Gastroesophageal sphincter (tissue), 4 donors: ENCODE data around the gene IRS4. TPM values are rescaled to one million over a fixed set of nuclear protein-coding genes. Genes with fewer than 3 reads are reported as not detected.

Experiments
- ATAC-seq: fragments of 150-250 bp; one replicate; pipeline ENCODE4 v1.9.1; 2016; ENCODE audit warnings: mild to moderate bottlenecking, moderate library complexity
- H3K27ac ChIP-seq, 4 donors: fragments of 200-600 bp; sonication (generic) in 3 of 4; 1 replicate in 3 of 4; 2 replicates in 1 of 4; pipeline ENCODE4 v1.5.1; 2016 to 2019
- H3K27me3 ChIP-seq: fragments of 200-600 bp; sonication (generic); one replicate; pipeline ENCODE4 v1.5.1; 2019
- H3K36me3 ChIP-seq, 2 donors: fragments of 200-600 bp; sonication (generic); one replicate each; pipeline ENCODE4 v1.5.1; 2019; ENCODE audit warnings: control low read depth in 1 of 2
- H3K4me1 ChIP-seq, 3 donors: fragments of 200-600 bp; sonication (generic); 1 replicate in 2 of 3; 2 replicates in 1 of 3; pipeline ENCODE4 v1.5.1; 2016 to 2019; ENCODE audit warnings: control low read depth in 2 of 3
- H3K4me3 ChIP-seq, 2 donors: fragments of 200-600 bp; sonication (generic); one replicate each; pipeline ENCODE4 v1.5.1; 2019; ENCODE audit warnings: mild to moderate bottlenecking in 1 of 2, moderate library complexity in 1 of 2
- H3K9me3 ChIP-seq, 3 donors: fragments of 200-600 bp; sonication (generic); one replicate each; pipeline ENCODE4 v1.5.1; 2017 to 2019; ENCODE audit warnings: control low read depth in 2 of 3
- EP300 ChIP-seq: sonication (generic); formaldehyde crosslinking; IDR thresholded peaks from one replicate; pipeline ENCODE4 v1.6.1; 2017; ENCODE audit warnings: antibody characterized with exemption, mild to moderate bottlenecking
- POLR2A ChIP-seq, 2 donors: fragments of 450-650 bp; IDR thresholded peaks; one replicate each; pipeline ENCODE4 v1.6.1; 2017; ENCODE audit warnings: antibody characterized with exemption in 2 of 2, mild to moderate bottlenecking in 2 of 2, moderate library complexity in 1 of 2
- POLR2AphosphoS5 ChIP-seq: sonication (generic); formaldehyde crosslinking; IDR thresholded peaks from one replicate; pipeline ENCODE4 v1.6.1; 2017; ENCODE audit warnings: antibody characterized with exemption
- WGBS, 2 donors: methylation state at CpG; one replicate each; pipeline ENCODE4 v1.1.5; 2018; ENCODE audit warnings: low coverage in 1 of 2; 5-methylcytosine and 5-hydroxymethylcytosine counted together
- total RNA-seq, 4 donors: library from RNA; depleted of rRNA; stranded (reverse); fragments of >200 nt; gene quantifications; one replicate each; pipeline ENCODE4 v1.1.0, GENCODE V29; 2016
- TF ChIP-seq, protein P1 (sequence below), 4 experiments: fragments of 200-600 bp in 2 of 4; fragments of 450-650 bp in 2 of 4; sonication (generic) in 1 of 4; IDR thresholded peaks; one replicate each; pipeline ENCODE4 v1.5.1; 2017 to 2019; ENCODE audit warnings: antibody characterized with exemption in 4 of 4, mild to moderate bottlenecking in 2 of 4, moderate library complexity in 2 of 4

IRS4 gene
- total RNA-seq, 4 donors from 2014 or later, result 0.07 to 2.7 (median 0.66) TPM

DNA sequence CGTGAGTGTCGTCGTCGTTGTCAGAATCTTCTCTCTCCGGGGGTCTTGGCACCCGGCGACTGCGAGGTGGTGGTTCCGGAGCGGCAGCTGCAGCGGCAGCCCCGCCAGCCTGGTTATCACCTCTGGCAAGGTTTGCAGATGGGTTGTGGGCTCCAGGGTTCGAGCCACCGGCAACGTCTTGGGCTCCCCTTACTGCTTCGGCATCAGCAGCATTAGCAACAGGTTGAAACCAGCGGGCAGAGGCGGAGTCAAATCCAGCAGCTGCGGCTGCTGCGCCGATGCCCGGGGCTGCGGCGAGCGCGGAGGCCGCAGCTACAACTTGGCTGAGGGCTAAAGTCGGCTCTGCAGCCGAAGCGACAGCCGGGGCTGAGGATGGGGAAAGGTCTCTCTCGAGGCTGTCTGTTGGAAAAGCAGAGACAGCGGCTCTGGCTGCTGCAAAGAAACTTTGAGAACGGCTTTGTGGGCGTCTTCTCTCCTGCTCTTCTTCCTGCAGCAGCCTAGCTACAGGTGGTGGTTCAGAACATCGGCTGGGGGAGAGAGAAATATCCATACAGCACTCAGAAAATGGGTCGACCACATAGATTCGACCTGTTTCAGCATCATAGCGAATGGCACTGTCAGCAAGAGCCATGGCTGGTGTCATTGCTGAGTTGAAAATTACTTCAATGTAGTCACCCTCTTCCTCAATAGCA, 3.6 kb downstream of the IRS4 start:
- no peak for ATAC-seq
- TF ChIP-seq POLR2A (IDR thresholded peaks at IDR 0.05) (no peak), EP300 (no peak), POLR2AphosphoS5 (no peak)
- Histone ChIP-seq H3K4me1 (peaks cover 0 to 31% (median 0%) of the 10 kb centered on the region in 3 donors), H3K4me3 (no peak overlapping the region), H3K27ac (no peak overlapping the region), H3K9me3 (no peaks in the 10 kb centered on the region), H3K36me3 (no peaks in the 10 kb centered on the region), H3K27me3 (peaks cover 63% of the 10 kb centered on the region)
- 41% methylated on average over 4 of the region's 39 CpGs; no CpG with 5 or more reads in 1 of the 2 donors for WGBS, 2 donors

DNA sequence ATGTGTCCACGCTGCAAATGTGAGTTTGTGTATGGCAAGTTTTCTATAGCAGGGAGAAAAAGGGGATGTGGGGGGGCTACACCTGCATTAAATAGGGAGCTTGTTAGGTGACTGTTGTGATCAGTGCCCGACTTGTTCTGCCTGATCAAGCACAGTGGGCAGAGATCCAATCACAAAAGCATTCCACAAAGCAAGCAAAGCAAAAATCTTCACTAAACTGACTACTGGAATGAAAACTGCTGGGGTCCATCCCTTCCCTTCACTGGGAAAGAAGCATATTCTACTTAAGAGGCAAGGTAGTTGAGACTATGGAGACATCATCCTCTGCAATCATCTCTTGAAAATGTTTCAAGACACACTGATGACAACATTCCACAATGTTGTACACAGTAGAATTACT, 5.2 kb downstream of the IRS4 start:
- Histone ChIP-seq H3K4me1 (peaks cover 0 to 18% (median 0%) of the 10 kb centered on the region in 3 donors), H3K27me3 (peaks cover 49% of the 10 kb centered on the region), H3K4me3 (no peak overlapping the region), H3K36me3 (no peaks in the 10 kb centered on the region), H3K27ac (no peak overlapping the region), H3K9me3 (no peaks in the 10 kb centered on the region)
- no peak for ATAC-seq
- no peak for TF ChIP-seq POLR2A (IDR thresholded peaks at IDR 0.05)
- TF ChIP-seq POLR2AphosphoS5, result no peak
- TF ChIP-seq, protein P1, sequence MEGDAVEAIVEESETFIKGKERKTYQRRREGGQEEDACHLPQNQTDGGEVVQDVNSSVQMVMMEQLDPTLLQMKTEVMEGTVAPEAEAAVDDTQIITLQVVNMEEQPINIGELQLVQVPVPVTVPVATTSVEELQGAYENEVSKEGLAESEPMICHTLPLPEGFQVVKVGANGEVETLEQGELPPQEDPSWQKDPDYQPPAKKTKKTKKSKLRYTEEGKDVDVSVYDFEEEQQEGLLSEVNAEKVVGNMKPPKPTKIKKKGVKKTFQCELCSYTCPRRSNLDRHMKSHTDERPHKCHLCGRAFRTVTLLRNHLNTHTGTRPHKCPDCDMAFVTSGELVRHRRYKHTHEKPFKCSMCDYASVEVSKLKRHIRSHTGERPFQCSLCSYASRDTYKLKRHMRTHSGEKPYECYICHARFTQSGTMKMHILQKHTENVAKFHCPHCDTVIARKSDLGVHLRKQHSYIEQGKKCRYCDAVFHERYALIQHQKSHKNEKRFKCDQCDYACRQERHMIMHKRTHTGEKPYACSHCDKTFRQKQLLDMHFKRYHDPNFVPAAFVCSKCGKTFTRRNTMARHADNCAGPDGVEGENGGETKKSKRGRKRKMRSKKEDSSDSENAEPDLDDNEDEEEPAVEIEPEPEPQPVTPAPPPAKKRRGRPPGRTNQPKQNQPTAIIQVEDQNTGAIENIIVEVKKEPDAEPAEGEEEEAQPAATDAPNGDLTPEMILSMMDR (IDR thresholded peaks at IDR 0.05), result no peak
- TF ChIP-seq EP300, result no peak
- 44% methylated on average over 1 of the region's 2 CpGs; no CpG with 5 or more reads in 1 of the 2 donors for WGBS, 2 donors

DNA sequence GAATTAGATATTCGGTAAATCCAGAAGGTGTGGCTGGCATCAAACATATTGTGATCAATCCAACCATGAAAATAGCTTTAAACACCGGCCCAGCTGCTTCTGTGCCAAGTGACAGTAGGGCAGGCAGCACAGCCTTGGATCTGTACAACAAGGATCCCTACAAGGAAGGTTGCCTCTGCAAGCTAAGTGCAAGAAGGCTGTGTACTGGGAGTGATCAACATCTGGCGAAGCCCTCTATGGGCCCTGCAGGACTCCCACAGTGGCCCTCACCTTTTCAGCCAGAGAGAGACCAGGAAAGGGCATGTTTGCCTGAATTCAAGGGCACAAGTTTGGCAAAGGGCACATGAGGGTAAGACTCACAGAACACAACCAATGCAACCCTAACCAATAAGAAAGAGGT, 9.6 kb downstream of the IRS4 start:
- ATAC-seq, result no peak
- H3K27me3 ChIP-seq, result peaks cover 12% of the 10 kb centered on the region
- H3K4me3 ChIP-seq, result no peak overlapping the region
- H3K36me3 ChIP-seq, result no peaks in the 10 kb centered on the region
- WGBS, 2 donors, result 73 to 93% methylated on average over 2 to 3 of the region's 3 CpGs
- H3K27ac ChIP-seq, result no peak overlapping the region
- no peaks in the 10 kb centered on the region for H3K4me1 ChIP-seq
- H3K9me3 ChIP-seq, result no peaks in the 10 kb centered on the region
- TF ChIP-seq POLR2AphosphoS5 (no peak), POLR2A (IDR thresholded peaks at IDR 0.05) (no peak), EP300 (no peak)
- TF ChIP-seq, protein P1 (IDR thresholded peaks at IDR 0.05), result no peak

DNA sequence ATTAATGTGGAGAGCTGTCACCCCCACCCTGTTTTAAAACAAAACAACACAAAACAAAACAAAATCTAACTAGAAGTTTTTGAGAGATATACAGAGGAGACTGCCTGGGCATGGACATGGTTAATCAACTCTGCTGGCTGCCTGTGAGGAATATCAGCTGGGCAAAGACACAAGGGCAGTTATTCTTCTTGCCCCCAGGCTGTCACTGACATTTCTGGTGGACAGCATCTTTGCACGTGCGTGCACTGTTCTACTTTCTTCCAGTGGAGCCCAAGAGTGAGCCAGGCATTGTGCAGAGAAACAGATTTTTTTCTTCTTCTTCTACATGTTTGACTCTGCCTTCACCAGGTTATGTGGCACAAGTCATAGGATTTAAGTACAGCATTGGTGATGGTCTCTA, 13.8 kb downstream of the IRS4 start:
- Histone ChIP-seq H3K4me1 (no peaks in the 10 kb centered on the region), H3K9me3 (no peaks in the 10 kb centered on the region), H3K4me3 (no peak overlapping the region), H3K27ac (no peak overlapping the region), H3K36me3 (no peaks in the 10 kb centered on the region), H3K27me3 (peaks cover 3% of the 10 kb centered on the region)
- 58% methylated on average over 2 of the region's 2 CpGs; no CpG with 5 or more reads in 1 of the 2 donors for WGBS, 2 donors
- ATAC-seq, result no peak
- TF ChIP-seq, protein P1 (IDR thresholded peaks at IDR 0.05), result no peak
- TF ChIP-seq POLR2A (IDR thresholded peaks at IDR 0.05), result no peak
- TF ChIP-seq EP300, result no peak
- no peak for TF ChIP-seq POLR2AphosphoS5

DNA sequence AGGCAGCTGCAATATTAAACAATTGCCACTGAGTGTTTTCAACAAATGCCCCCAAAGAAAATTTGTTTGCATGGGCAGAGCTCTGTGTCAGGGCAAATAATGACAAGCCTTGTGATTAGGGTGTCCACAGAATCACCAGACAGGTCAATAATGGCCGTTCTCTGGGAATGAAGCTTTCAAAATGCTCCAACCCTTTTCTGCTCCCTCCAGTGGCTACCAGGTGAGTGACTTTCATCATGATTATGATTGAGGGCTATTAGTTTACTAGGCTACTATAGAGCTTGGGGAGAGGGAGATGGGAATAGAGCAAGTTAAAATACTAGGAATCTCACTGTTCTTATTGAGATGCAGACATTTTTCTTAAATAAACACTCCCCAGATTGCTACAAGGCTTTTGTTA, 23.5 kb downstream of the IRS4 start:
- Histone ChIP-seq H3K36me3 (no peaks in the 10 kb centered on the region), H3K4me1 (no peaks in the 10 kb centered on the region), H3K27ac (no peak overlapping the region), H3K27me3 (no peaks in the 10 kb centered on the region), H3K9me3 (no peaks in the 10 kb centered on the region), H3K4me3 (no peak overlapping the region)
- 22 to 100% methylated on average over 1 of the region's 1 CpG for WGBS, 2 donors
- TF ChIP-seq, protein P1 (IDR thresholded peaks at IDR 0.05), result no peak
- TF ChIP-seq POLR2A (IDR thresholded peaks at IDR 0.05) (no peak), EP300 (no peak), POLR2AphosphoS5 (no peak)
- ATAC-seq, result no peak
